Measurements from ENCODE around the gene DMP1.
A peak's percentile ranks its signal among the peaks of the same experiment; 100 is the strongest.

DMP1 gene, protein sequence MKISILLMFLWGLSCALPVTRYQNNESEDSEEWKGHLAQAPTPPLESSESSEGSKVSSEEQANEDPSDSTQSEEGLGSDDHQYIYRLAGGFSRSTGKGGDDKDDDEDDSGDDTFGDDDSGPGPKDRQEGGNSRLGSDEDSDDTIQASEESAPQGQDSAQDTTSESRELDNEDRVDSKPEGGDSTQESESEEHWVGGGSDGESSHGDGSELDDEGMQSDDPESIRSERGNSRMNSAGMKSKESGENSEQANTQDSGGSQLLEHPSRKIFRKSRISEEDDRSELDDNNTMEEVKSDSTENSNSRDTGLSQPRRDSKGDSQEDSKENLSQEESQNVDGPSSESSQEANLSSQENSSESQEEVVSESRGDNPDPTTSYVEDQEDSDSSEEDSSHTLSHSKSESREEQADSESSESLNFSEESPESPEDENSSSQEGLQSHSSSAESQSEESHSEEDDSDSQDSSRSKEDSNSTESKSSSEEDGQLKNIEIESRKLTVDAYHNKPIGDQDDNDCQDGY

DNA sequence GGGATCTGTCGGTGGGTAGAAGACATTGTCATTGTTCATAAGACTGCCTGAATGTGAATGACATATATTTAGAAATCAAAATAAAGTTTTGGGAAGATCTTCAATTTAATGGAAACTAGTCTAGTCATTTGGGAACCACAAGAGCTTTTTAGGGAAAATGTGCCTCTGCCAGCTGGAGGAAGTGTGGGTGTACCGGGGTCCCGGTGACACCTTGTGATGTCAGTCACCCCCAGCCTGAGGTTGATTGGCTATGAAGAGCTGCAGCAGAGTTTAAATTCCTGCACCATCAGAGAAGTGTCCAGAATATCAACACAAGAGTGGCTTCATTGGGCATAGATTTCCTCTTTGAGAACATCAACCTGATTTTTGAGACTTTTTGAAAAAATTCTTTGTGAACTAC, at the start of gene DMP1:
Gene DMP1 (plus strand): TSS at position 301 of the 400 bp plus-strand sequence. CDS start 6,213 bp downstream, outside the sequence.
- DNase-seq = no peak

DNA sequence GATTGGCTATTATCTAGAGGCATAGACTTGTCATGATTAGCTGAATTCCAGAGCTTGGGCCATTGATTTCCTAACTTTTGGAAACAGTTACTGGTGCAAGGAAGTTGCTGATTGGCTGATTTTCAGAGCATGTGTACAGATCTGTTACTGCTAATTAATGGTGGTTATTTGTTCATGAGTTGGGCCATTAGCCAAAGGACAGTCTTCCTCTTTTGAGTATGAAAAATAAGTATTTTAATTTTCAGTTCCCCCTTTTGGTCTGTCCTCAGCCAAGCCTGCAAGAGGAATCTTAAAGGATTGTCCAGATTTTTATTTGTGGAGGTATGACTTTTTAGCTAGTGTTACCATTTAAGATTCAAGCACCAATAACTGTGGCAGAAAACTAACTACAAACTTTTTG, 48.7 kb upstream of the DMP1 start:
- no peak for DNase-seq

GRCh38 chr4:87608229-87608628, 41.9 kb upstream of the DMP1 start, which contains the start of gene DSPP:
DSPP (plus strand) TSS chr4:87608529; CDS start chr4:87610909, 2,380 bp downstream.
- no peak for DNase-seq

- DNase-seq = no peak
These were observed 35.7 kb upstream of the DMP1 start for GRCh38 chr4:87614292-87614890.

GRCh38 chr4:87616268-87616667, 33.8 kb upstream of the DMP1 start:
- no peak for DNase-seq

- DNase-seq = no peak
These were observed 30.0 kb upstream of the DMP1 start for GRCh38 chr4:87620086-87620485.

GRCh38 chr4:87620491-87620890, 29.6 kb upstream of the DMP1 start:
- no peak for DNase-seq

DNA sequence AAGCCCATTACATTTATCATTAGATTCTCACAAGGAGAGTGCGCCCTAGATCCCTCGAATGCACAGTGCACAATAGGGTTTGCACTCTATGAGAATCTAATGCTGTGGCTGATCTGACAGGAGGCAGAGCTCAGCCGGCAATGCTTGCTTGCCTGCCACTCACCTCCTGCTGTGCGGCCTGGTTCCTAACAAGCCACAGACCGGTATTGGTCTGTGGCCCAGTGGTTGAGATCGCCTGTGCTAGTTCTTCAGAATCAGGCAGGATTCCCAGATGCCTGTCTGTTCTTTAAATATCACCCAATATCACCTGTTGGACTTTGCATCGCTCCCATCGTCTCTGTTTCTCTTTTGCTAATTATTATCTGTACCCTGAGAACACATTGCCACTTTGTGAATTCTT, 27.8 kb upstream of the DMP1 start:
- no peak for DNase-seq

- DNase-seq = no peak
These were observed 25.4 kb upstream of the DMP1 start for GRCh38 chr4:87624698-87625097.

GRCh38 chr4:87631668-87632067, 18.4 kb upstream of the DMP1 start:
- DNase-seq = no peak

DNA sequence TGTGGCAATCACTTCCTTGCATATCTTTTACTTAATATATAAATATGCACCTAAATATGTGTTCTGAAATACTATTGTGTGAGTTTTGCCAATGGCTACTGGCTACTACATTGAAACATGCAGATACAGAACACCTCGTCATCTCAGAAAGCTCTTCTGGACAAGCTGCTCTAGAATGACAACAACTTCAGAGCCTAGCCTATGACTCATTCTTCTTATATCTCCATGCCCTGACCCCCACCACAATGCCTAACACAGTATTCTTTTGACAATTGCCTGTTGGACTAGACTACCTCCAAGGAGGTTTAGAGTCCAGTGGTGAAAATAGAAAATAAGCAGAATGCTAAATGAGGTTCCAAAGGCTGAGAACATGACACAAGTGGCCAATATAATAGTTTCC, 17.6 kb upstream of the DMP1 start:
- no peak for DNase-seq

DNA sequence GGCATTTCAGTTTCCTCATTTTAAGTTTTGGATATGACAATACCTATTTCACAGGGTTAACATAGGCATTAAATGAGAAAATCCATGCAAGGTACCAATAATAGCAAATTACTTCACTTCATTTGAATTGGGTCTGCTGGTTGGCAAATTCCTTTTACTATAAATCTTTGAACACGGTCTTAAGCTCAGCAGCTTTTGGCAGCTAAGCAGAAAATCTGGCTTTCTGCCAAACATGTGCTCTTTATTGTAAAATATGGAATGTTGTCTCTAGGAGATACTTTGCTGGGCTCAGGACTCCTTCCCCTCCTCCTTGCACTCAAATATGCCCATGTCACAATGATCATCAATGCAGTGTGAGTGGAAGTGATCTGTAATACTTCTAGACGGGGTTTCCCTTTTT, 16.8 kb upstream of the DMP1 start:
- no peak for DNase-seq

DNA sequence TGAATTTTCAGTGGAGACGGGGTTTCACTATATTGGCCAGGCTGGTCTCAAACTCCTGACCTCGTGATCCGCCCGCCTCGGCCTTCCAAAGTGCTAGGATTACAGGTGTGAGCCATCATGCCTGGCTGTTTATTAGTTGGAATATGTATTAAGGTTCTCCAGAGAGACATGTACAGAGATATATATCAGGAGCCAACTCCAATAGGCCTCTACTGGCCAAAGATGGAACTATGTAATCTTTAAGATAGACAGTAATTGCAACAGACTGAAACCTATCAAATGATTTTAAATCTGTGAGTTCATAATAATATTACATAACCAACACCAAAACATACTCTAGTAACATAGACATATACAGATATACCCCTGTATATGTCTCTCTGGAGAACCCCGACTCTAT, 5.8 kb upstream of the DMP1 start:
- no peak for DNase-seq

DNA sequence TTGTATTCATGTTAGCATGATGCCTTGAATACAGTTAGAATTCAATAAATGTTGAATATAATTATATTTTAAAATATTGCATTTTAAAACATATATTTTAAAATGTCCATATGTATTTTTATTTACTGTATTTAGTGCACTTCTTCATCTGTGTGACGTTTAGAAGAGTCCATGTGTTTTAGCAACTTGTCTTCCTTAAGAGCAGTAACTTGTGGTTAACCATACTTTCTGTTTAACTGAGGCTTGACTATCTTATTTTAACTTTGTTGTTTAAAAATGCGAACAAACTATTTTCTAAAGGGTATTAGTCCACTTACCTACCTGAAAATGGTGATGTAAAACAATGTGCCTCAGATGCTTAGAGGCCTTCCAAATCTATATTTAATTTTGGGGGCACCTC, 858 bp downstream of the DMP1 start:
- no peak for DNase-seq

DNA sequence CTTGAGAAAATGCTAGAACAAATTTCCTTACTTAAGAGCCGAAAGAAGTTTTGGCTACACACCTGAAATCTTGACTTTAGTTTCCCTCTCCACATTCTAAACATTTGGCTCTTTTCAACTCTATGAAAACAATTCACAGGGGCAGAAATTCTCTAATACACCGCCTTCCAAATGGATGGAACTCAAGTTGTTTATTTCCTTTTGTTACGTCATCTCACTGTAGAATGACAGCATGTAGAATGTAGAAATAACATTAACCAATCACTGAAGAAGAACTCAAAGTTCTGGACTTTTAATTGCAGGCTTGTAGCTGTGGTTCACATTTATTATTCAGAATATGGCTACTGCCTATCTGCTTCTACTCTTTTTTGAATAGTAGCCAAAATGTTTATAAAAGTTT, 1.9 kb downstream of the DMP1 start:
- no peak for DNase-seq

DNA sequence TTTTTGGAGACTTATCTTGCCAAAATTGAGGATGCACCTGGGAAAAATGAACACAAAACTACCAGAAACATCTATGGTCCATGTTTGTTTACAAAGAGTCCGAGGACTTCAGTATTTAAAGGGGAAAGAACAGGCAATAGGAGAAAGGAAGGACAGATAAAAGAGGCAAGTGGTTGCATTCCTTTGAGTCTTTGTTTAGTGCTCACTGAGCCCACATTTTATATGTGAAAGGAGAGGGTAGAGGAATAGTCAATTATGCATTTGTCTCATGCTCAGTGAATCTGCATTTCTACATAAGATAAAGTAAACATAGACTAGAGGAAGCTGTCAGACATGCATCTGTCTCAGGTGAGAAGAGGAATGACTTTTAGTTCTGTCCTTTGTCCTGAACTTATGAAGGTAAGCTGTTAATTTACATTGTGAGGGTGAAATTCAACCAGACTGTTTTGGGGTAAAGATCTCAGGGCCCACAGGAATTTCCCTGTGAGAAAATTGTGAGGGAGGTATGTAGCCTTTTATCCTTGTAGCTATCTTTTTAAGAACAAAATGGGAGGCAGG, 4.5 kb downstream of the DMP1 start:
- DNase-seq = no peak

DNA sequence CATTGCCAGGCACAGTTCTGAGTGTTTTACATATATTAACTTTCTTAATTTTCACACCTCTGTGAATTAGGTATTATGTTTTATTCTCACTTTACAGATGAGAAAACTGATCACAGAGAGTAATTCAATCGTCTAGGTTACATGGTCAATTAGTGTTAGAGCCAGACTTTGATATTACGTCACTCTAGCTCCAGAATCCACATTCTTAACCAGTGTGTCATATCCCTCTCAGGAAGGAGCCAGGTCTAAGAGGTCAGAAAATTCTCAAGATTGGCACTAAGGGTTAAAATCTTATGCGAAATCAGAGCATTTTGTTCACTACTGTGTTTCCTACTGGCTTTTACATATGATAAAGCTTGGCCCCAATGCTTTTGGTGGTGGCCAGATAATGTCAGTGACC, 7.4 kb downstream of the DMP1 start:
- DNase-seq = no peak

- no peak for DNase-seq
These were observed 9.3 kb downstream of the DMP1 start for GRCh38 chr4:87659247-87659931.

GRCh38 chr4:87662871-87663270, 12.8 kb downstream of the DMP1 start:
- DNase-seq = no peak

GRCh38 chr4:87669373-87669772, 19.3 kb downstream of the DMP1 start:
- no peak for DNase-seq

- DNase-seq = no peak
These were observed 27.7 kb downstream of the DMP1 start for GRCh38 chr4:87677731-87678130.

DNA sequence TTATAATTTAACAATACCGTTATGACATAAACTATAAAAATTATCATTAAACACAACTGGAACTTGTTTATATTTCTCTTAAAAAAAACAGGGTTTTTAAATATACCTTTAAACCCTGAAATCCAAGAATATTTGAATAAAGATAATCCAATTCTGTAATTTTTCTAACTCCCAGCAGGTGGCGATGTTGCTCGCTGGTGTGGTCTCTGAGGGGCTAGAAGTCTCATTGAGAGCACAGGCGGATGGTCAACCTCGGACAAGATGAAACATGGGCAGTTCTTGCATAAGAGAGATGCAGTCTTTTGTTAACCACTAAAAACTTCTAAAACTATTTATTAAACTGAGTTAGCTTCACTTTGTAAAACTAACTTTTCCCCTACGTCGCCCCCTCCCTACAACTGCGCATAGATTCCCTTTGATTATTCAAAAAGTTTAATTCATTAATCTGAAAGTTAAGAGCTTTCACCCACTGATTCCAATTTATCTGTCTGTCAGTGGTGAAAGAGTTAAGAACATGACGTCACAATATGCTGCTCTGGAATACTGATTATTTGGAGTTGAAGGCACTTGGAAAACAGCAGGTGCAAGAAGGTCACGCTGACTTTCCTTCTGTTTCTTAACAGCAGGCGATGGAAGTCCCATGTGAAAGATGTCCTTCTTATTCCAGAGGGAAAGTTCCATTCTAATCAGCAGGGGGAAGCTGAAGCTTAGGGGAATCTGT, 29.5 kb downstream of the DMP1 start:
- peak; percentile 7 to 27 for DNase-seq

DNA sequence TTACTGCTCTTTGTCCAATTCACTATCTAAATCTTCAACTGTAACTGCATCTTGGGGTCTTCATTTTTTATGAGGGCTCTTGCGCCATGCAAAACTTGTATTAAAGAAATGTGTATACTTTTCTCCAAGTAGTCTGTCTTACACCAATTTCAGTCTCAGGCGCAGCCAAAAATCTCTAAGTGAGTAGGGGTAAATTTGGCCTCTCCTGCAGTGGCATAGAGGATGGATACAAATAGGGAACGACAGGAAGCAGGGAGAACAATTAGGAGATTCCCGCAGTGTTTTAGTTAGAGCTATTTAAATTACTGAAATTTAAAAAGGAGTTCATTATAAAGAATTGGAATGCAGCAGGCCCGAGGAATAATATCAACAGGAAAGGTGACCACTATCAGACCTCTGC, 30.2 kb downstream of the DMP1 start:
- no peak for DNase-seq
